ENCODE results near the gene GMPS.

GRCh38 chr3:155919728-155920127 is 49.3 kb downstream of the GMPS start:
- TF ChIP-seq, protein P1, sequence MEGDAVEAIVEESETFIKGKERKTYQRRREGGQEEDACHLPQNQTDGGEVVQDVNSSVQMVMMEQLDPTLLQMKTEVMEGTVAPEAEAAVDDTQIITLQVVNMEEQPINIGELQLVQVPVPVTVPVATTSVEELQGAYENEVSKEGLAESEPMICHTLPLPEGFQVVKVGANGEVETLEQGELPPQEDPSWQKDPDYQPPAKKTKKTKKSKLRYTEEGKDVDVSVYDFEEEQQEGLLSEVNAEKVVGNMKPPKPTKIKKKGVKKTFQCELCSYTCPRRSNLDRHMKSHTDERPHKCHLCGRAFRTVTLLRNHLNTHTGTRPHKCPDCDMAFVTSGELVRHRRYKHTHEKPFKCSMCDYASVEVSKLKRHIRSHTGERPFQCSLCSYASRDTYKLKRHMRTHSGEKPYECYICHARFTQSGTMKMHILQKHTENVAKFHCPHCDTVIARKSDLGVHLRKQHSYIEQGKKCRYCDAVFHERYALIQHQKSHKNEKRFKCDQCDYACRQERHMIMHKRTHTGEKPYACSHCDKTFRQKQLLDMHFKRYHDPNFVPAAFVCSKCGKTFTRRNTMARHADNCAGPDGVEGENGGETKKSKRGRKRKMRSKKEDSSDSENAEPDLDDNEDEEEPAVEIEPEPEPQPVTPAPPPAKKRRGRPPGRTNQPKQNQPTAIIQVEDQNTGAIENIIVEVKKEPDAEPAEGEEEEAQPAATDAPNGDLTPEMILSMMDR (conservative IDR thresholded peaks at IDR 0.05; ENCODE audit: low read depth, low read length) = no peak
- no peak for TF ChIP-seq EZH2 (IDR thresholded peaks at IDR 0.05; ENCODE audit: borderline replicate concordance, low read depth, low read length, poor library complexity, severe bottlenecking)
